Activated T-cell treated with anti-CD3 and anti-CD28 coated beads for 1 hour (primary cell): ENCODE results near the gene LIG3.
A peak's percentile ranks its signal among the peaks of the same experiment; 100 is the strongest.
"Not testable (repeated sequence)": the region's sequence is repeated elsewhere in the genome, so short reads cannot be mapped to it uniquely, and the experiment has no call there.

ENCODE experiments used
- DNase-seq: peaks from one replicate; pipeline ENCODE4 v3.0.0-alpha.2; 2020; ENCODE audit warnings: low read depth

The LIG3 gene

DNA sequence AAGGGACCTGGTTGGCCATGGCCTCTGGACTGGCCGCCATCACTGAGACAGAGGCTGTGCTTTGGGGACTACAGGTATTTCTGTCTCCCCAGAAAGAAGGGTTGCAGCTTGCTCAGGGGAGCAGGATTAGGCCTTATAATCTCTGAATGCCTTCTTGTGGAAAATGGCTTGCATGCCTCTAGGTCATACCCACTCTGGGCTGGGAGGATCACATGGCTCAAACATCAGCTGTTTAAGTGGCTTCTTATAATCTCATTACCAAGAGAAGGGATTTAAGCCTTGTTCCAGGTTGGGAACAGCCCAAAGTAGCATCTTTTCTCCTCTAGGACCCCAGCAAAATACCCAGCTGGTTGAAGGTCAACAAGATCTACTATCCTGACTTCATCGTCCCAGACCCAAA lies 19.1 kb downstream of the LIG3 start:
- no peak for DNase-seq

DNA sequence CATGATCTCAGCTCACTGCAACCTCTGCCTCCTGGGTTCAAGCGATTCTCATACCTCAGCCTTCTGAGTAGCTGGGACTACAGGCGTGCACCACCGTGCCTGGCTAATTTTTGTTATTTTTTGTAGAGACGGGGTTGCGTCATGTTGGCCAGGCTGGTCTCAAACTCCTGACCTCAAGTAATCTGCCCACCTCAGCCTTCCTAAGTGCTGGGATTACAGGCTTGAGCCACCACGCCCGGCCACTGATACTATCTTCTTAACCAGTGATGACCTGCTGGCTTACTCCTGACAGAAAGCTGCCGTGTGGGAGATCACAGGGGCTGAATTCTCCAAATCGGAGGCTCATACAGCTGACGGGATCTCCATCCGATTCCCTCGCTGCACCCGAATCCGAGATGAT lies 20.7 kb downstream of the LIG3 start:
- DNase-seq, result not testable (repeated sequence)

DNA sequence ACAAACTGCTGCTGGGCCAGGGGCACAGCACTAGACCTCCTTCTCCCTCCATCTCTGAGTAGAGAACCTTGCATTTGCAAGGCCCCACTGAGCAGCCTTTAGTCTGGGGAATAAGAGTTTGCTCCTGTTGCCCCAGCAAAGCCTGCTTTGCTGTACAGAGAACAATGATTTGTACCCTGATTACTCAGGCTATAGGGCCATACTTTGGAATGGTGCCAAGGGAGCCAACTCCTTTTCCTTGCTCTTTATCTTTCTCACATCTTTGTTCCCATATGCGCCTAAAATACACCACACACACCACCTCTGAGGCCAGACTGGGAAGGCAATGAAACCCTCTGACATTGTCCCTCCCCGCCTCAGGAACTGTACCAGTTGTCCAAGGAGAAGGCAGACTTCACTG lies 21.2 kb downstream of the LIG3 start:
- no peak for DNase-seq

DNA sequence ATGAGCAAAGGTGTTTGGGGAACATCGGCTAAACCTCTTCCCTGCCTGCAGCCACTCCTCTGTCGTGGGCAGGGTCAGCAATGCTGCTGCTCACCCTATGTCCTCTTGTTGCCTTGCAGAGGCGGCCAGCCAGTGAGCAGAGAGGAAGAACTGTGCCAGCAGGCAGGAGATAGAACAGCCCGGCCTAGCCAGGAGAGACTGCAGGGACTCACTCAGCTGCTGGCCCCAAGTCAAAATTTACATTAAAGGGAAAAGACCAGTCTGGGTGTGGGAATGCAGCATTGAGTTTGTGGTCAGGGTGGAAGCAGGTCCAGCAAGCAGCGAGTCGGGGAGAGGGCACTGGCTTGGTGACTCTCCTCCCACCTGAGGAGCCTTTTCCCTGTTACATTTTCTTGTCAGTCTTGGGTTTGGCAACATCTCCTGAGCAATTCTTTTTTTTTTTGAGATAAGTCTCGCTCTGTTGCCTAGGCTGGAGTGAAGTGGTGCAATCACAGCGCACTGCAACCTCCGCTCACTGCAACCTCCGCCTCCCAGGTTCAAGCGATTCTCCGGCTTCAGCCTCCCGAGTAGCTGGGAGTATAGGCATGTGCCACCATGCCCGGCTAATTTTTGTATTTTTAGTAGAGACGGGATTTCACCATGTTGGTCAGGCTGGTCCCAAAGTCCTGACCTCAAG lies 22.7 kb downstream of the LIG3 start:
- DNase-seq, result no peak

DNA sequence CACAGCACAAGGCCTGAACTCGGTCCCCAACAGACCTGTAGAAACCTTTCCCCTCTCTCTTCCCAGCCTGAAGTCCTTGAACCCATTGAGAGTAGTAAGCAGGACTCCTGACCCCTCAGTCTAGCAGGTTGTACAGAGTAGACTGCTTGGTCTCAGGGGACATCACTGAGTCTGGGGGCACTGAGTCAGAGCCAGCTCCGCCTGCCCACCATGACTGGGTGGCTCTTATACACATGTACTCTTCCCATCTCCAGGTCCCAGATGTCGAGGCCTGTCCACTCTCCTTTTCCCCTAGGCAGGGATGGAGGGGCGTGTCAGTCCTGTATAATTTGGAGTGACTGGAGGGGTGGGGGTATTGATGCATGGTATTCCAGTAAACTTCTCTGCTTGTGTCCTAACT lies 23.5 kb downstream of the LIG3 start:
- no peak for DNase-seq

DNA sequence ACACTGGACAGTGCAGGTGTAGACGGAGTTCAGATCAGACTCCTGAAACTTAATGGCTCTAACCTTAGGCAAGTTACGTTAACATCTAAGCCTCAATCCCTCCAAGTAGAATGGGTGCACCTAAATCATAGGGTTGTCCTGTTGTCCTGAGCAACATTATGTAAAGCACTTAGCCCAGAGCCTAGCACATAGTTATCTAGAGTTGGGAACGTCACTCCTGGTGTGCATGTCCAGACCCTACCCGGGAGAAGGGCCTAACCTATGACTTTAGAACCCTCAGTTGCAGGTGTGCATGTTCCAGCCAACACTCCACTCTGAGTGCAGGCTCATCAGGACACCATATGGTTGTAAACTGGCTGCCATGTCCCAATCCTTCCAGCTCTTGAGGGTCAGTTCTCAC lies 26.0 kb downstream of the LIG3 start:
- DNase-seq, result no peak

DNA sequence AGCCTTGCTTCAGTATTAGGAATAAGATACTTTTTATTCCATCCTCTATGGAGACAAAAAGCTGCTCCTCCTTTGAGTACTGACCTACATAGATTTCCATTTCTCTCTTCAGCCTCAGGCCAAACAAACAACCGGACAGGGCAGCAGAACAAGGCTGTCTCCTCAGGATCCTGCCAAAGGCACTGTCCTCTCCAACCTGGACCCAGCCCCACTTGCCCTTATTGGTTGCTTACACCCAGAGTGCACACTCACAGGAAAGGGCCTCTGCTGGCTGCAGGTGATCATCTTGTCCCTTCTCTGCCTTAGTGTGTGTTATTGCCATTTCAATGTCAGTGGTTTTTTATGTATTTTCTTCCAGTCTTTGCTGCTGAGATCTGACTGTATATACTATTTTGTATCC lies 26.6 kb downstream of the LIG3 start:
- DNase-seq, result no peak

DNA sequence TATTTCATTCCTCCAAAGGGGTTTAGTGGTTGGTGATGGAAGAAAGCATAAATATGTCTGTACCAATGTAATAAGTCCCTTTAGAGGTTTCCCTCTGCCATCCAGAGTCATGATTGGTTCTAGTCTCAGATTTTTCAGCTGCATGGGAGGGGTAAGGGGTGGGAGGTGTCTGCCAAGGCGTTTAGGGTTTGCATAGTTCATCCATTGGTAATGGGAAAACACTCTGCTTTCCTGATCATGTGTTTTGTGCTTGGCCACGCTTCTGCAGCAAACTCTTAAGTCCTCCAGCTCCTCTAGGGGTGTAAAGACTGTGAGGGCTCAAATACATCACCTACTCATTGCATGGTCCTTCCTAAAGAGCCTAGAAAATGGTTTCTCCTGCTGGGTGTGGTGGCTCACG lies 29.8 kb downstream of the LIG3 start:
- DNase-seq, result no peak

DNA sequence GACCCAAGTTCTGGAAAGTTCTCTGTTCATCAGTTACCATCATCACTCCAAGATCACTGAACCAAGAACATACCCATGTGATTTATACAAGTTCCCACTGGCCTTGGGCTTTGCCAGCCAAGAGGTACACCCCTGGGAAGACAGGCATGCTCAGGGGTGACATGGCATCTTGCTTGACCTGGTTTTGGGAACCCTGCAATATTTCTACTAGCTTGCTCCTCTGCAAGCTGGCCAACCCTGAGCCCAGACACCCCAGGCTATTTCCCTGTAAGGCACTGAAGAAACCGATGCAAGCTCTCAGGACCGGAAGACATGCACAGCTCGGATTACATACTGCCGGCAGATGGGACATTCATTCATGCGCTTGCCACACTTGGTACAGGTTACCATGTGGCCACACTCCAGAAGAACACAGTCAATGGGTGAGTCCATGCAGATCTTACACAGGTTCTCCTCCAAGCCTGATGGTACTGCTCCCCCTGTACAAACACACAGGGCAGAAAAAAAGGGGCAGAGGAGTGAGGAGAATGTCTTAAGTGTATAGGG lies 31.4 kb downstream of the LIG3 start:
- DNase-seq, result no peak

DNA sequence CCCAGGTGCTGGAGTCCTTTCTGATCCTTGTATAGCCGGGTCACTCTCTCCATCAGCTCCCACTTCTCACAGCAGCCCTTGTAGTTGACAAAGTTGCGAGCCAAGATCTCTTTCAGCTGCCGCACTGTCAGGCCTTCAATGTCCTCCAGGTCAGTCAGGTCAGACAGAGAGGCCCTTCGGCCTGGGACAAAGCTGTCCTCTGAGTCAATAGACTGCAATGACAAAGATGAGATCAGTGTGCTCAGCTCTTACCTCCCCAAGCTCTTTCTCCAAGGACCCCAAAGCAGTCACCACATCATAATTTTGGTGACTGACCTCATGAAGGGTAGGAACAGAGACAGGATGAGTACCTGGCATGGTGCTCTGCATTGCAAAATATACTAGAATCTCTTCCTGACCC lies 36.1 kb downstream of the LIG3 start:
- no peak for DNase-seq

DNA sequence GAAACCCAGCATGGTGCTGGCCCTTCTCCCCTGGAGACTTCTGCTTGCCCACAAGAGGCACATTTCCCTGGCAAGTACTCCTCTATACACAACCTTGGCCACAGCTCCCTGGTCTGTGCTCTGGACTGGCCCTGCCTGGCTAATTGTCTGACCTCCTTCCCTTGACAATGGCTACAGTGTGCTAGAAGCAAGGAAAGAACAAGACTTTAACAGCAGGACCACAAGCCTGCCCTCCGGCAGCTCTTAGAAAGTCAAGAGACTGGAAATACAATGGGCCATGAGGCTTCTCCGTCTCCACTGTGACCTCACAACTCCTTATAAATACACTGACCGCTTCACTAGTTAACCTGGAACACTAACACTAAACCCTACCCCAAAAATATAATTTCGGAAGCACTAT lies 36.7 kb downstream of the LIG3 start:
- no peak for DNase-seq

DNA sequence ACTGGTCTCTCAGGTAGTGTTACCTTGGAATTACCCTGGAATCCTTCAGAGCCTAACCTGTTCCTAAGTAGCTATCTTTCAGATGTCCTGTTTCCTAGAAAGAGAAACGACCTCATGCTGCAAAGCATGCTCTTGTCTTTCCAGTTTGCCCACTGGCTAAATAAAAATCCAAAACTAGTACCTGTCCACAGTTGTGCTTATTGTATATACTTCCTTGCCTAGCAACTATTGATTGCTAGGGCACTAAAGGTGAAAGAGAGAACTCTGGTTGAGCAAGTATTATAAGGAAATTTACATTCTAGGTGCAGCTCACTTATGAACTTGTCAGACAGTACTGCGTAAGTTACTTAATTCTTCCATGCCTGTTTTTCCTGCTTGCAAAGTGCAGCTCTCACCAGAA lies 38.5 kb downstream of the LIG3 start:
- no peak for DNase-seq

DNA sequence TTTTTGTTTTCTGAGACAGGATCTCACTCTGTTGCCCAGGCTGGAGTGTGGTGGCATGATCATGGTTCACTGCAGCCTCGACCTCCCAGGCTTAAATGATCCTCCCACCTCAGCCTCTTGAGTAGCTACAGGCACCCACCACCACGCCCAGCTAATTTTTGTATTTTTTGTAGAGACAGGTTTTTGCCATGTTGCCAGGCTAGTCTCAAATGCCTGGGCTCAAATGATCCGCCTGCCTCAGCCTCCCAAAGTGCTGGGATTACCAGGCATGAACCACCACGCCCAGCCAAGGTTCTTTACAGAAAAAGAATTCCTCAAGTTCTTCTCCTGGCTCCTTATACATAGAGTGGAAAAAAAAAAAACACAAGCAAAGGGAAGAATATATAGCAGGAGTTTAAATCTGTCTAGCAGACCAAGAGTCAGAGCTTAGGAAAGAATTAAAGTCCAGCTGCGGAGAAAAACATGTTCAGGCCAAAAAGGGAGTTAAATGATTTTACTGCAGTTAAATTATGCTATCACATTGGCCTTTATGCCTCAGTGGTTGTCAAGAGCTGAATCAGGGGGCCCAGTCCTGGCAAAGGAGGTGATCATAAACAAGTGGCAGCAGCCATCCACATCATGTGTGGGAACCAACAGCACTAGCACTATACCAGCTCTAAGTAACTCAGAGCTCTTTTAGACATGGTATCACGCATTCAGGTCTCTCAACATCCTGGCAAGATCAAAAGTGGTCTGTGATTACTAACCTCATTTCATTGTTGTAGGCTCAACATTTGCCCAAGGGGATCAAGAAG lies 39.3 kb downstream of the LIG3 start:
- DNase-seq, result no peak

DNA sequence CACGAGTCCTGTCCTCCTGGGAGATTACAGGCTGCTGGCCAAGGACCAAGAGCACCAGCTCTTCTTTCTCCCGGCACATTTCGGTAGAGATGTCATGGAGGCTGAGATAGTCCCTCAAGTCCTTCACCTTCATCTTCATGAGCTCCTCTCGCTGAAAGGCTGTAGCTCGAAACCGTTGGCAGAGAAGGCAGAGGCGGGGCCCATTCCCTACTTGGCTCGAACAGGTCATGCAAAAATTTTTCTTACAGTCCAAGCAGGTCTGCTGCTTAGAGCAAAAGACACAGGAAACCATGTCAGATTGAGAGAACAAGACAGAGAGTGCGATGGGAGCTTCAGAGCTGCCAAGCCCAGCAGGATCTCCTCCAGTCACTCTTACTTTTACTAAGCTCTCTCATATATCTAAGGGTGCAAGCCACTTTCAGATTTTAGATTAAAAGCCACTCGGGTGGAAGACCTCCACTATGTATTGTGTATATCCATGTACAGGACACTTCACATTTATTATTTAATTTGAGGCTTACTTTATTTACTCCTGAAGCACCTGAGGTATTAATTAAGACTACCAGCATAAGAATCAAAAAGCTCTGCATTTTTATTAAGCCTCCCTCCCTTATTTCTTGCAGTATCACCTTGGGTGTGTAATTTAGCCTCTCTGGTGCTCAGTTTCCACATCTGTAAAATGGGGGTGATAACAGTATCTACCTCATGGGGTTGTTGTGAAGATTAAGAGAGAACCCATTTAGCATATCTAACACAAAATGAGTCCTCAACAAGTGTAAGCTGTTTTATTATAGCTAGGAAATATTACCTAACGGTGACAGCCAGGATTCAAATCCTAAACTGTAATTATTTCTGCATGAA lies 41.4 kb downstream of the LIG3 start:
- DNase-seq, result no peak

DNA sequence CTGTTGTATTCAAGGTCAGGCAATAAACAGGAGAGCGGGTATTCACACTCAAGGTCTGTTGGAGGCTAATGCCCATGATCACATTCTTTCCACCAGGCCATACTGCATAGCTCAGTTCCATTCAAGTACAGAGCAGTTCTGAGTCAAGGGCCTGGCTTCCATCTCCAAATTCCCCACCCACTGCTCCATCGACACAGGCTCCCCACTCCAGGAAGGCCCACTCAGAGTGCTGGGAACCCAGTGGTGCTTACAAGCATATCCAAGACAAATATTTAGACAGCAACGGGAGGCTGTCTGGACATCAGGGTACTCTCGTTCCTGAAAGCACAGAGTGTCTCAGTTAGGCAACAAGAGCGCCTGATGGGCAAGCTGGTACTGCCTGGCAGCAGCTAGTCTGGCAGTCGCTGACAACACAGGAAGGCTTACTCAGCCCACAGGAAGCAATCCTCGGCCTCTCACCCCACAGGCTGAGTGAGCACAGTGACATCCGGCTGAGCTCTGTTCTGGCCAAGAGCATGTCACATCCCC lies 42.3 kb downstream of the LIG3 start:
- peak; percentile 60 for DNase-seq

DNA sequence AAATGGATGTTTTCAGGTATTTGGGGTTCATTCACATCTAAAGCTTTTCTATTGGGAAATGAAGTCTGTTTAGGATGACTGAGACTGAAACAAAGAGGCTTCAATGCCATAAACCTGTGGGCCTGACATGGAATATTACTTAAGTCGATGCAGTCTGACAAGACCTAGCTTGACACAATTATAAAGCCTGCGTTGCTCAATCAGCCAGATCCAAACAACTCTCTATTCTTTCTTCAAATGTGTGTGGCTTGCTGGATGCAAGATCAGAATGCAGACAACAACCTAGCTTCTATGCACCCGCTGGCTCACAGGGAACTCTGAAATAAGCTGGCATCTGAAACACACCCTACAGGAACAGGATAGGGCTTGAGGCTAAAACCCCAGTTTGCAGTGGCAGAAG lies 43.2 kb downstream of the LIG3 start:
- no peak for DNase-seq

DNA sequence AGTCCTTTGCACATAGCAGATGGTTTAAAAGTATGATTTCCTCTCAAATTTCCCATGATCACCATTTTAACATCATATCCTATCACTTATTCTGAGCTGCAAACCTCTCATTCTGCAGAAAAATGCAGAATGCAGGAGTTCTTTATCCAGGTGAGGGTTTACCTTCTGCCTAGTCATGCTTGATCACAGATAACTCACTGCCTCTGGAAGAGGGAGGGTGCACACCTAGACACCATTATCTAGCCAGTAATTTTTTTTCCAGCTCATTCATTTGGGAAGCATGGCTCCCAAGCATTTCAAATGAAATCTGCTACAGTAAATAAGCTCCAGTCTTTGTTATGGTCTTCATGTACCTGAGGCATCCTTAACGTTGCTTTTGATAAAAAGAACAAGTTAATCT lies 45.2 kb downstream of the LIG3 start:
- DNase-seq, result no peak

DNA sequence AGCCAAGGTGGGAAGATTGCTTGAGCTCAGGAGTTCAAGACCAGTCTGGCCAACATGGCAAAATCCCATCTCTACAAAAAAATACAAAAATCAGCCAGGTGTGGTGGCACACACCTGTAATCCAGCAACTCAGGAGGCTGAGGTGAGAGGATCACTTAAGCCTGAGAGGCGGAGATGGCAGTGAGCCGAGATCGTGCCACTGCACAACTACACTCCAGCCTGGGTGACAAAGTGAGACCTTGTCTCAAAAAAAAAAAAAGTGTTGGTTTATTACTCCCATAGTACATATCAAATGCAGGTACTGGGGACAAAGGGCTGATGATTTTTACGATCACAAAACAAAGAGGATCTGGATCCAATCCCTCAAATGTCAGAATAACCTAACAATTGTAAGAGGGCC lies 47.8 kb downstream of the LIG3 start:
- DNase-seq, result not testable (repeated sequence)

DNA sequence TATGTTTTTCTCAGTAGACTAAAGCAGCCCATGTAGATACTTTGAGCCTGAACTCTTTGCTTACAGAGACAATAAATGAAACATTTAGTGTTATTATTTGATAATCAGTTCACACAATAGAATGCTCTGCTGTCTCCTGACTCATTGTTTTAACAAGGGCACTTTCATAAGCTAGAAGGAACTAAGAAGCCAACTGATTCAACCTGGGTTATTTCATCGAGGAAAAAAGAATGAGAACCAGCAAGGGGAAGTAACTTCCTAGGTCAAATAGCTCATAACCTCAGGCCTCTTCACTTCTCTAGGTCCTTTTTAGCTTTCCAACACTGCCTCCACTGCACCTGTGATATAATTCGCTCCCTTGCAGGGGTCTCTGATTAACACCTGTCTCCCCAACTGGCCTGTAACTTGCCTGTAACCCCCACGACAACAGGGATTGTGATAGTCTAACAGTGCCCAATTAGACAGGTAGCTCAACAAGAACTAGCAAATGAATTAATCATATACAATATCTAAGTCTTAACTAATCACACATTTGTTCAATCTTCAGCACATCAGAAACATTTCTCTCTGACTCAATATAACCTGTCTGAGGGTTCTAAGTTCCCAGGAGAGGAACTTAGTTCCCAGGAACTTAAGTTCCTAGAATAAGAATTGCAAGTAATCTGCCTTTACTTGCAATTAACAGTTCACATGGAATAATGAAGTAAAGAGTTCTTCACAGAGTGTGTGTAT lies 48.4 kb downstream of the LIG3 start:
- no peak for DNase-seq

DNA sequence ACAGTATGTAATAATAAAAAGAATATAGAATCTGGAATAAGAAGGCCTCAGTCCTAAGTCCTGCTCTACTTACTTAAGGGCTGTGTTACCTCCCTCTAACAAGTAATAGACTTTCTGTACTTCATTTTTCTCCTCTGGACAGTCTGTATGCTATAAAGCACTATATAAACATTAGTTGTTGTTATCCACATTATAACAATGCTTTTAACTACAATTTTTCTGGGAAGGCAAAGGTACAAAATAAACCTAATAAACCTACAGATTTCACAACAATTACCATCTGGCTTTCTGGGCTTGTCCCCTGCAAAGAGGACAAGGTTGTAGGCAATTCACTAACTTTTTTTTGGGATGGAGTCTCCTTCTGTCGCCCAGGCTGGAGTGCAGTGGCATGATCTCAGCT lies 50.5 kb downstream of the LIG3 start:
- no peak for DNase-seq

DNA sequence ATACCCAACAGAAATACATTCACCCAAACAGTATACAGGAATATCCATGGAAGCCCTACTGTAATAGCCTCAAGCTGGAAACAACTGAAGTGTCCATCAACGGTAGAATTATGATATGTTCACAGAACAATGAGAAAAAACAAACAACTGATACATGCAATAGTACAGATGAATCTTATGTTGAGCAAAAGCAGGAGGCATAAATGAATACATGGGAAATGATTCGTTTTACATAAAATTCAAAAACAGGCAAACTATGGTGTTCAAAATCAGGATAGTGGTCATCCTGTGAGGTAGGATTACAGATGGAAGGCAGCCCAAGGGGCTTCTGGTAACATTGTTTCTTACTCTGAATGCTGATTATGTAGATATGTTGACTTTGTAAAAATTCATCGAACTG lies 58.1 kb downstream of the LIG3 start:
- DNase-seq, result no peak

DNA sequence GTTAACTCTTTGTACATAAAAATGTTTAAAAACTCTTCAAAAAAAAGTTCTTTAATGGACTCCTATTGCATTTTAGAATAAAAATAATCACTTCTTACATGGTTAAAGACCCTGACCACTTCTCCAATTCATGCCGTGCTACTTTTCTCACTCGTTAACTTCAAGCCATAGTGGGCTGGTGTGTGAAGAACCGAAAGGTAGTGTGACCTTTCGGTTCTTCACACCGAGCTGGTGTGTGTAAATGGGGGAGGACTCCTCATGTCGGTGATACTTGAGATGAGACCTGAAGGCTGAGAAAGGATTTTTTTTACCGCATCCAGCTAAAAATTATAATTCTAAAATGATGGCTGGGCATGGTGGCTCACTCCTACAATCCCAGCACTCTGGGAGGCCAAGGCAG lies 61.1 kb downstream of the LIG3 start:
- DNase-seq, result no peak
